Activated T-helper 9 cell treated with anti-CD3 and anti-CD28 coated beads, Interleukin-2, amount 50 U/mL, for 16 hours (primary cell): ENCODE measurements around the gene VIPAS39.
"Not testable (repeated sequence)": the region's sequence is repeated elsewhere in the genome, so short reads cannot be mapped to it uniquely, and the experiment has no call there.

Experiments
- DNase-seq: peaks from one replicate; pipeline ENCODE4 v3.0.0-alpha.2; 2020; ENCODE audit warnings: low read depth

Gene VIPAS39

DNA sequence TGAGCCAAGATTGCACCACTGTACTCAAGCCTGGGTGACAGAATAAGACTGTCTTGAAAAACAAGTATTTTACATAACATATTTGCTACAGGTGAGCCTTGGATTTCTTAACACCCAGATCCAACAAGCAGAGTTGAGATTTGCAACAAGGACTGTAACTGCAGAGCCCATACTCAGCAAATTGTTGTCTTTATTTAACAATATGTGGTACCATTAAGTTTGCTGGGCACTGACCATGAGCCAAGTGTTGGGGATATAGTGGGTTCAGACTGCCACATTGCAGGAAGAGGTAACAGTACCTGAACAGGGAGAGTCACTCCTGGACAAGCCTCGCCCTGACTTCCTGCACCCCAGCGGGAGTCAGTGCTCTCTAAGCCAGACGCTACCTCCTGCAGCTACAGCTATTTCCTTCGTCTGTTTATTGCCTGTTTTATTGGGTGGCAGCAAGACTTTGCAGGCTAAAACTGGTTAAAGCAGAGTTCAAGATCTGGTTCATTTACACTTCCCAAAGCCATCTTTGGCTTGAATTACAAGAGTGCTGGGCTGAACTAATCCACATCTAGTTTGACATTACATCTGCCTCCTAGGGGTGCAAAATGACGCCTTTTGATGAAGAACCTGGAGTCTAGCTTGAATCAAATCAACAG lies 12.9 kb upstream of the VIPAS39 start:
- DNase-seq = no peak

DNA sequence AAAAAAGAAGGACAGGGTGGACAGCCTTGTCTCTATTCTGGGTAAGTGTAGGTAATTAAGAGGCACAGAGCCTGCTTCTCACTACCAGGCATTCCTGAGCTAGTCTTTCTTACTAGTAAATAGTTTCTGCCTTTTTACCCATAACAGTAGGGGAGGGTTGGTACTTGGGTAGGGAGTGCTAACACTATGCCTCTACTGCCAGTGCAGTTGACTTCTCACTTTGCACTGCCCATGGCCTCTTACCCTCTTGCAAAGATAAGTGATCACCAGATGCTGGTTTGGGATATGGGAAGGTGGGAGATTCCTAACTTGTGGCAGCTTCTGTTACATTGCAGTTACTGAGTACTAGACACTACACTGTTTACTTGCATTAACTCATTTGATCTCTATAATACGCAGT lies 12.1 kb upstream of the VIPAS39 start:
- no peak for DNase-seq

DNA sequence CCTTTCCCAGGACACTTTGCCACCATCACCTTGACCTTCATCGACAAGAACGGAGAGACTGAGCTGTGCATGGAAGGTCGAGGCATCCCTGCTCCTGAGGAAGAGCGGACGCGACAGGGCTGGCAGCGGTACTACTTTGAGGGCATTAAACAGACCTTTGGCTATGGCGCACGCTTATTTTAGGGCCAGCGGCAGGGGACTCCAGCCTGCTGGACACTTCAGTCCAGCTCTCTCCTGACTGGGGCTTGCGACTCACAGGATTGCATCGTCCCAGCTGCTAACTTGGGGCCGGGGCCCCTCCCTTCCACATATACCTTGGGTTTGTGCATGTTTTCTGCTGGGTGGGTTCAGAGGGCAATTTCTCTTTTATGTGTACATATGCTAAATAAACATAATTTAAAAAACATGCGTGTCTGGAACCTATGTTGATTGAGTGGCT lies 11.7 kb upstream of the VIPAS39 start:
- DNase-seq = no peak

DNA sequence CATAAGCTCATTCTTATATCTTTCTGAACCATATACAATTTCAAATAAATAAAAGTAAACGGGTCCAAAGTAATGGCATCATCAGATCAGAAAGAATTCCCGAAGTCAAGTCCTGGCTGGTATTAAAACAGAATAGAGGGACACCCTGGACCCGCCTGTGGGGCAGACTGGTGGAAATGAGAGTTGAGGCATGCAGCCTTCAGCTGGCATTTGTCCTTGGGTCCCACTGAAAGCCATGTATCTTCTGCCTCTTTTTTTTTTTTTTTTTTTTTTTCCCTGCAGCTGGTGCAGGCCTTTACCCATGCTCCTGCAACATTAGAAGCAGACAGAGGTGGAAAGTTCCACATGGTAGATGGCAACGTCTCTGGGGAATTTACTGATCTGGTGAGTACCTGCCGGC lies 10.4 kb upstream of the VIPAS39 start:
- DNase-seq = no peak

DNA sequence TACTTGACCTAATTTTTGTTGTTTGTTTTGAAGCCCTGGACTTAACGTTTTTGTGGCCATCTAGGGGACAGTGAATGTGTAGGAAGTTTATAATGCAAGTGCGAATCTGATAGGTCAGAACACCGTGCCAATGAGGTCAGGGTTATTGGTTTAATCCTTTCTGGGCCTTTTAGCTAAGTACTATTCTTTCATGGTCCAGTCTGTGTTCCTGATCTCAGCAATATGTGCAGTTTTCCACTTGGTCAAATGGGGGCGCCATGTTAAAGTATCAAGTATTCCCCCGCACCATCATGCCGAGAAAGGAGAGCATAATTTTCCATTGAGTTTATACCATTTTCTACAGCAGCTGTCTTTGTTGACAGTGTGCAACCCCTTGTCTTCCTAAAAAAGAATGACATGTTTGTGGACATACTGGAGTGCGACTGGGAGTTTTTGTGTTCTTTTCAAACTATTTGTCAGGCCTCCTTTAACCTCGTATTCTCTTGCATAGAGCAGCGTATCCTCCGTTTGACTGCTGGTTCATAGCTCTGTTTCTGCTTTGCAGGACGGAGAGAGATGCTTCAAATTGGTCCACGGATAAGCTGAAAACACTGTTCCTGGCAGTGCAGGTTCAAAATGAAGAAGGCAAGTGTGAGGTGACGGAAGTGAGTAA lies 1.8 kb upstream of the VIPAS39 start:
- DNase-seq = peak; percentile 29

DNA sequence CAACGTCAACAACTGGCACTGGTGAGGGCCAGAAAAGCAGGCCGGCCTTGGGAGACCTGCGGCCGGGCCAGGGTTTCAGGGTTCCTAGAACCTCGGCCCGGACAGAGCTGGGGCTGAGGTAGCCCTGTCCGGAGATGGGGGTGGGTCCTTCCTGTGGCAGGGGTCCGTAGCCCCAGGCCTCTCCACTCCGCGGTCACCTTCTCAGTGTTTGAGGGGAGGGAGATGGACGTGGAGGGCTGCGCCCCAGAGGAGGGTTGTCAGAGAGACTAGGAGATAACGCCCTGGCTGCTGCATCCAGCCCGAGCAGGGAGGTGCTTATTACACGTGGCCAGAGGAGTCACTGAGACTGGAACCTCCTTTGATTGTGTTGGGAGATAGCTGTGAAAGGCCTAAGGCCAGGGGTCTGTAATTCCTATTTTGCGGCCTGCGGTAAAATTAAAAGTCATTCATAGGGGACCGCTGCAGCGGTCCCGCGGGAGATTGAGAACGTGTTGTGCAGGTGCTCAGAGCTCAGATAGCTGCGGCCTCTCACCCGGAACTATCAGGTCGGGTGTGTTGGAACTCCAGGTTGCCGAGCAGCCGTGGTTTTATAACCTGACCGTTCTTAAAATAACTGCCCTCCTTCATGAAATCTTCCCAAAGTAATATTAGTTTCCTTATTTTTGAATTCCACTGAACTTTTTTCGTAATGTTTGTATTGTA lies 999 bp upstream of the VIPAS39 start:
- peak; percentile 10 for DNase-seq

DNA sequence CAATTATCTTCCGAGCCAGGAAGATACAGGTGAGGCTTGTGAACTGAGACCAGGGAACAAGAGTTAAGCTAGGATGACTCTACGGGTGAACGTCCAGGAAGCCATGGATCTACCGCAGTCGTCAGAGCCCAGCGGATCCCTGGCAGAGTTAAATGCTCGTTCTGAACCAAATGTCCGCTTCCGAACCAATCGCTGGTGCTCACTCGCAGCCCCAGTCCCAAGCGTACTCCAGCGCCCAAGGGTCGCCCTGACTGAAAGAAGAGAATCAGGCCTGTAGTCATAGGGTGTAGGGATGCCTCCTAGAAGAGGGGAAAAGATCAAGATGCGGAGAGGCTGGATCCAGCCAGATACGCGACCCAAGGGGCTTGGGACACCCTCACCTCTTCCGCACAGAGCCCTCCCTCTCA lies 283 bp downstream of the VIPAS39 start:
- DNase-seq = no peak

DNA sequence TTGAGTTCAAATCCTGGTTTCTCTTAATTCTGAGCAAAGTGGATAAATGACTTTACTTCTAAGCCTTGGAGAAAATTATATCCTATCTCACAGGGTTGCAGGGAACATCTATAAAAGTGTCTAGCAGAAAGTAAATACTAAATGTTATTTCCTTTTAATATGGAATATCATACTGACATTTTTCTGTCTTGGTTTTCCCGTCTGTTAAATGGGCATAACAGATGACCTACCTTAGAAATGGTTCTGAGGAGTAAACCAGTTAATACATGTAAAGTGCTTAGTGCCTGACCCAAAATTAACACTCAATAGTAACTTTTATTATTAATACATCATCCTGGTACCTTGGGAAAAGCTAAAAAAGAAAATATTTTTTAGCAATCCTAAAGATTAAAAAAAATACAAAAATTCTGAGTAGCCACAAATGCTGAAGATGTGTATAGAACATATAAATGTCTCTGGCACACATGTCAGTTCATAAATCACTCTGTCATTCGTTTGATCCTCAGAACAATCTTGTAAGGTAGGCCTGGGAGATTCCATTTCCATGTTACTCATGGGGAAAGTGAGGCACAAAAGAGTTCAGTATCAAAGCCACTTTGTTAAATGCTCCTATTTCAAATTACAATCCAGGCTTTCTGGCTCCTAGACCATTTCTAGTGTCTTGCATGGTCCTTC lies 1.3 kb downstream of the VIPAS39 start:
- DNase-seq = no peak

DNA sequence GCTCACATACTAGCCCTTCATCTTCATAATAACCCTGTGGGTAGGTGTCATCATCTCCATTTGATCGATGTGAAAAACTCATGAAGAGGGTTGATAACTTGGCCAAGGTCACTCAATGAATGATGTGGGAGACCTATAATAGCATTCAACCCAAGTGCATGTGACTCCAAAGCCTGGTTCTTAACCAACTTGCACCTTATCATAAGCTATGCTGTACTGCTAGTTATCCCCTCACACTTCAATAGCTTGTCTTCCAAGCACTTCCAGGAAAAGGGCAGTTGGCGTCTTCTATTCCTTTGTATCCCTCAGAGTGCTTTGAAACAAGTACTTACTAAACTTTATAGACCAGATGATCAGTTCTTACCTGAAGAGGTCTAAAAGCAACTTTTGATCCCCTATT lies 15.2 kb downstream of the VIPAS39 start:
- no peak for DNase-seq

DNA sequence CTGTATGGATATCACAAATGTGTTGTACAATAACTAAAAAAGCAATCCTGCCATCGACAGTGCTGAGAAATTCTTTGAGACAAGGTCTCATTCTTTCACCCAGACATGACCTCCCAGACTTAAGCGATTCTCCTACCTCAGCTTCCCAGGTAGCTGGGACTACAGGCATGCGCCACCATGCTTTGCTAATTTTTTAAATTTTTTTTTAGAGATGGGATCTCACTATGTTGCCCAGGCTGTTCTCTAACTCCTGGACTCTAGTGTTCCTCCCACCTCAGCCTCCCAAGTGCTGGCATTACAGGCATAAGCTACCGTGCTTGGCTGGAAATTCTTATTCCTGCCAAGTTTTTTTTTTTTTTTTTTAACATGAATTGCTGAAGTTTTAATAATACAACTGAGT lies 17.5 kb downstream of the VIPAS39 start:
- DNase-seq = no peak

DNA sequence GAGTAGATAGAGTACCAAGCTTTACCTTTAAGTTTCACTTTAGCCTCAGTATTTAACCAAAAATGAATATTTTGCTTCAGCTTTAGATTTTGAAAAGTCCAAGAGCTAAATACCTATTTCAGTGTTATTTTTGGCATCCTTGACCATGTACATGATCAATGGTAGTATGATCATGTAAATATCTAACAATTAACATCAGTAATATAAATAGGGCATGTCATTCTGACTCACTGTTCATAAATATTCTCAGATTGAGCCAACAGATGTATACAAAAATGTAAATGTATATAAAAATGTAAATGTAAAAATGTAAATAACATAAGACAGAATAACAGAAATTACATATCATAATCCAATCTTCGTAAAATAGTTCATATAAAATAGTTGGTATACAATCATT lies 18.8 kb downstream of the VIPAS39 start:
- DNase-seq = no peak

DNA sequence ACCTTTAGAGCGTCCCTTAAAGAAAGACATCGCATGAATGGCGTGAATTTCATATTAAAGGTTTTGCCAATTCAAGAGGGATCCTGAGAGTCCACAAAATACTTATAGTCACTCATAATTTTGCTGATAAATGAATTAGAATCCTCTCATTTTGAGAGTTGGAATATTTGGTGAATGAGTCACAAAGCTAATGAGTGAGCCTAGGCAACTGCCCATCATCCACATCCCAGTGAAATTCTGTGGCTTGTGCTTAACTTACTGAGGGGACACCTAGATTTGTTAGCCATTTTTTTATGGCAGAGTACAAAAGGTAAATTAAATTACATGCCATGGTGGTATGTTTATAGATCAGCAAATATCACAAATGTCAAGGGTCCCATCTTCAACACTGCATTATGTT lies 21.4 kb downstream of the VIPAS39 start:
- no peak for DNase-seq

DNA sequence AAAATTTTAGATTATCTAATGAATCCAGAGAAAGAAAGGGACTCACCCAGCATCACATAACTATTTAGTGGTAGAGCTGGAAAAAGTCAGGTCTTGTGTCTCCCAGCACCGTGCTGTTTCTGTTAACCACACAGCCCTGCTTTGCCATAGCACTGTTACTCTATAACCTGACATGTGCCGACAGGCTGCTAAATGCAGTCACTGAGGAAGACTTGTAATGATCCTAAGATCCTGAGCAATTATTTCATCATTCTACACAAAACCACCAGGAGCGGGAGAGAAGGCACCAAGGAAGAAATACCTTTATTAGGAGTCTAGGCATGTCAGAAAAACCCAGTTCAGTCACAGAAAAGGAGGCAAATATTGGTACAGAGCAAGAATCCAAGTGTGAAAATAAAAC lies 31.0 kb downstream of the VIPAS39 start:
- DNase-seq = no peak

DNA sequence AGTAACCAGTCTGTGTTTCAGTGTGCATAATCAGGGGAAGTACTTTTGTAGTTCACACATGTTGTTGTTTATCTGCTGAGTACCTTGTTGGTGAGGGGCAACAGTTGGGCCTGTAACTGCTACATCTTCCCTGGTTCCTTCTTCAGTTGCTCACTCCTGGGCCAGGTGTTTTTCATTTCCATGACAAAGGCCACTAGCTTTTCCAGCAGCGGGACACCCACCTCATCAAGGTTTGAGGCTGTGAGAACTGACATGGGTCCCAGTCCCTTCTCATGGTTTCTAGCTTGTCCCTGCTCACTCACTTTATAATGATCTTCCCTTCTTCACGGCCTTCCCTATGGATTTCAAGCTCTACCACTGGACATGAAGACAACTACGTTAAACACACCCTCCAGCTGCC lies 32.5 kb downstream of the VIPAS39 start:
- DNase-seq = no peak

DNA sequence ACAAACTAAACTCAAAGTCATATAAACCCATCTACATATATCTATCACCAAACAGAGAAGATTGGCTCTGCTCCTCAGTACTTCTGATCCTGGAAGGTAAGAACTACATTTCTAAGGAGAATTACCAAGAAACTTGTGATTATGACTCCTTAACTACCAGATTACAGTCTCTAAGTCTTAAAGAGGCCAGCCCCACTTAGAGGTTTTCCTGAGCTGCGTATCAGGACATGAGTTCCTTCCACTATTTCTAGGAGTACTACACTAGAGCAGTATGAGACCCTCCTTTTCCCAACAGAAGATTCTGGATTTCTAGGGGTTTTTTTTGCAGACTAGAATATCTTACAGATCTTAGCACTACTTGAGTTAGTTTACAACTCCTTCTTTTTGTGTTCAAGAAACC lies 34.0 kb downstream of the VIPAS39 start, which contains the start of gene NOXRED1:
Gene NOXRED1, minus strand, starts transcription at position 101 of the 400 bp plus-strand sequence. CDS start 634 bp downstream, outside the sequence.
- no peak for DNase-seq

DNA sequence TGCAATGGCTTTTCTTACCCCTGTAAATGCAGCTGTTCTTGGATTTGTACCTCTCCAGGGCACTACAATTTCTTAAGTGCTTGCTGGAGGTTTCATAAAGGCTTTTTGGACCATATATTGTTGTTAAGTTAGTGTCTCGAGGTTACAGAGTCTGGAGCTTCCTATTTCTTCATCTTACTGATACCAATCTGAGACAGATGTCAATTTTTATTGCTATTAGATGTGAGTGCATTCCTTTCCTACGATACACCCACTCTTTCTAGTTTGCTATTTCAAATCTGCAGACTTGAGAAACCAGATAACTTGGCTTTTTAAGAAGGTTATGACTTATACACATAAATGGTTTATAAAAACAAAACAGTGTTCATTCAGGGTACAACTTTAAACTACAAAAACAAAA lies 36.2 kb downstream of the VIPAS39 start:
- DNase-seq = no peak

DNA sequence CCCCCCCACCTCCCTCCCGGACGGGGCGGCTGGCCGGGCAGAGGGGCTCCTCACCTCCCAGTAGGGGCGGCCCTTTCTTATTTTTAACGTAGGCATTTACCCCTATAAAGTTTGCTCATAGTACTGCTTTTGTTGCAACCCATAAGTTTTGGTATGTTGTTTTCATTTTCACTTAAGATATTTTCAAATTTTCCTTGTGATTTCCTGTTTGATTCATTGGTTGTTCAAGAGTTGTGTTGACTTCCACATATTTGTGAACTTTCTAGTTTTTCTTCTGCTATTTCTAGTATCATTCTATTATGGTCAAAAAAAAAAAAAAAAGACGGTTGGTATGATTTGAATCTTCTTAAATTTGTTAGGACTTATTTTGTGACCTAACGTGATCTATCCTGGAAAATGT lies 40.6 kb downstream of the VIPAS39 start:
- DNase-seq = no peak

DNA sequence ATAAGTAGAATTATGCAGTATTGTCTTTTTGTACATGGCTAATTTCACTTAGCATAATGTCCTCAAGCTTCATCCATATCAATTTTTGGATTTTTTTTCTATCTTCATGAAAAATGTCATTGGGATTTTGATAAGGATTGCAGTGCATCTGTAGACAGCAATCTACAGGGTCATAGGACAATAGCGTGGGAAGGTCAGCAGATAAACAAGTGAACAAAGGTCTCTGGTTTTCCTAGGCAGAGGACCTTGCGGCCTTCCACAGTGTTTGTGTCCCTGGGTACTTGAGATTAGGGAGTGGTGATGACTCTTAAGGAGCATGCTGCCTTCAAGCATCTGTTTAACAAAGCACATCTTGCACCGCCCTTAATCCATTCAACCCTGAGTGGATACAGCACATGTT lies 41.3 kb downstream of the VIPAS39 start:
- DNase-seq = not testable (repeated sequence)

DNA sequence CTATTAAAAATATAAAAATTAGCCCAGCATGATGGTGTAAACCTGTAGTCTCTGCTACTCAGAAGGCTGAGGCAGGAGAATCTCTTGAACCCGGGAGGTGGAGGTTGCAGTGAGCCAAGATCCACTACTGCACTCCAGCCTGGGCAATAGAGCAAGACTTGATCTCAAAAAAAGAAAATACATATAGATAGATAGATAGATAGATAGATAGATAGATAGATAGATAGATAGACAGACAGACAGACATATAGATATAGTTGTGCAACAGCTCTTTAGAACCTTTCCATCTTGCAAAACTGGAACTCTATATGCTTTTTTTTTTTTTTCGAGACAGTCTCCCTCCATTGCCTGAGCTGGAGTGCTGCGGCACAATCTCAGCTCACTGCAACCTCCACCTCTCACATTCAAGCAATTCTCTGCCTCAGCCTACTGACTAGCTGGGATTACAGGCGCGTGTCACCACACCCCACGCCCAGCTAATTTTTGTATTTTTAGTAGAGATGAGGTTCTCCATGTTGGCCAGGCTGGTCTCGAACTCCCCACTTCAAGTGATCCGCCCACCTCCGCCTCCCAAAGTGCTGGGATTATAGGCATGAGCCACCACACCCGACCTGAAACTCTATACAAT lies 41.9 kb downstream of the VIPAS39 start:
- not testable (repeated sequence) for DNase-seq

DNA sequence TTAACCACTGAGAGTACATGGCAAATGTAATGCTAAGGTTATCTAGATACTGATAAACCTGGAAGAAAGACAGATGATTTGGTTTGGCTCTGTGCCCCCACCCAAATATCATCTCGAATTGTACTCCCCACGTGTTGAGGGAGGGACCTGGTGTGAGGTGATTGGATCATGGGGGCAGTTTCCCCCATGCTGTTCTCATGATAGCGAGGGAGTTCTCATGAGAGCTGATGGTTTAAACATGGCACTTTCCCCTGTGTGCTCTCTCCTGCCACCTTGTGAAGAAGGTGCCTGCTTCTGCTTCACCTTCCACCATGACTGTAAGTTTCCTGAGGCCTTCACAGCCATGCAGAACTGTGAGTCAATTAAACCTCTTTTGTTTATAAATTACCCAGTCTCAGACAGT lies 48.3 kb downstream of the VIPAS39 start:
- DNase-seq = no peak

DNA sequence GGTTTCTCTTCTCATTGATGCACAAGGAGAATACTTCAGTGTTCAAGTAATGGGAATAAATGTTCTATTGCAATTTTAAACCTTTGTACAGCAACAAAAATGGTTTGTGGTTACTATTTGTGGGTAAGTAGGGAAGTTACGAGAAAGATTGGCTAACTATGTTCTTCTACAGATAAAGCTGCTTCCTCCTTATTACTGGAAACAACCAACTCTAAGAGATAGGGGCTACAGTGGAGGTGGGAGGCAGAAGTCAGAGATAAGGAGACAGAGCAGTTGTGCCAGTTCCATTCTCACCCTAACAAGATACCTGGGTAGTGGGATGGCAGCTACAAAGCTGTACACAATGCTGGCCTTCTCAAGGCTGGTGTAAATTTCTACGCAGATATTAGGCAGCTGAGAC lies 50.2 kb downstream of the VIPAS39 start:
- no peak for DNase-seq

DNA sequence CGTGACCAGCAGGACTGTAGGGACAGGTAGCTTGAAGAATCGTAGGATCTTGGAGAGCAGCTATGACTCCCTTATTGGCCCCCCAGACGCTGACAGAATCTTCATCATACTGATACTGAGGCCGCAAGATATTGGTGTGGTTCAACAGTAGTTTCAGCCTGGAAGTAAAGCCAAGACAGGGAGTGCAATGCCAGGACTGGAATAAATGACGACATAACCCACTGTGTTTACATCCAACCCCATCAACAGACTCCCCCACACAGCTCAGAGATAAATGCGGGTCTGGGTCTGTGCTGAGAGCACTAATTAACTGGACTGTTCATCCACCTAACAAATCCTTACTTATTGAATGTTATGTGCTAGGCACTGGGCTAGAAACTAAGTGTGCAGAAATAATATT lies 50.7 kb downstream of the VIPAS39 start:
- no peak for DNase-seq
